Adrenal gland (tissue), 12 donors: ENCODE measurements around the gene IGDCC3. TPM values are rescaled to one million over a fixed set of nuclear protein-coding genes. Genes with fewer than 3 reads are reported as not detected.

ENCODE experiments used
- DNase-seq, 7 donors: peaks; one replicate each; pipeline ENCODE4 v3.0.0-alpha.2; 2019 to 2020
- H3K27ac ChIP-seq, 5 donors: fragments of 200-600 bp; sonication (generic) in 4 of 5; 1 replicate in 3 of 5; 2 replicates in 2 of 5; pipeline versions ENCODE4 v1.5.1 to v1.8.0; 2016 to 2020; ENCODE audit warnings: mild to moderate bottlenecking in 1 of 5
- H3K27me3 ChIP-seq: fragments of 200-600 bp; 2 replicates; pipeline ENCODE4 v1.8.0; 2021
- H3K36me3 ChIP-seq, 2 donors: fragments of 200-600 bp; replicated peaks in 1 of 2; 1 replicate in 1 of 2; 2 replicates in 1 of 2; pipeline versions ENCODE4 v1.5.1 to v1.8.0; 2018 to 2022
- H3K4me1 ChIP-seq, 2 donors: fragments of 200-600 bp; replicated peaks in 1 of 2; 1 replicate in 1 of 2; 2 replicates in 1 of 2; pipeline versions ENCODE4 v1.5.1 to v1.8.0; 2018 to 2021
- H3K4me3 ChIP-seq, 4 donors: fragments of 200-600 bp; sonication (generic) in 3 of 4; one replicate each; pipeline ENCODE4 v1.5.1; 2016 to 2018
- H3K9me3 ChIP-seq, 3 donors: fragments of 200-600 bp; sonication (generic) in 1 of 3; replicated peaks in 1 of 3; 1 replicate in 2 of 3; 2 replicates in 1 of 3; pipeline versions ENCODE4 v1.5.1 to v1.8.0; 2016 to 2021
- CTCF ChIP-seq, 6 experiments: fragments of 450-650 bp in 4 of 6; fragments of 200-600 bp in 2 of 6; sonication (generic) in 1 of 6; IDR thresholded peaks; 1 replicate in 5 of 6; 2 replicates in 1 of 6; pipeline versions ENCODE4 v1.5.1 to v1.8.0; 2016 to 2021; ENCODE audit warnings: antibody characterized with exemption in 6 of 6, mild to moderate bottlenecking in 2 of 6, moderate library complexity in 1 of 6
- POLR2A ChIP-seq, 2 donors: fragments of 450-650 bp; IDR thresholded peaks; one replicate each; pipeline ENCODE4 v1.6.1; 2017; ENCODE audit warnings: antibody characterized with exemption in 2 of 2, mild to moderate bottlenecking in 2 of 2, moderate library complexity in 1 of 2
- WGBS, 4 donors: extraction: QIAGEN DNeasy Blood & Tissue Kit in 2 of 4; methylation state at CpG; one replicate each; pipeline versions ENCODE4 v1.1.5 to v1.1.7; 2013 to 2017; 5-methylcytosine and 5-hydroxymethylcytosine counted together
- intact Hi-C, 2 donors: fragments of 100-400 bp; cut with DNase I; formaldehyde crosslinking; loops; one replicate each; pipeline versions ENCODE4 v1.14.1 to v1.15.0; 2022 to 2023
- polyA plus RNA-seq, 3 donors: library from polyadenylated mRNA; stranded (reverse); fragments of 200-250 nt in 2 of 3; fragments of 350-450 nt in 1 of 3; fragmentation: Illumina TruSeq in 1 of 3; extraction: RNeasy Lipid Tissue Mini Kit (QIAGEN cat#74804) in 1 of 3; gene quantifications; one replicate each; pipeline ENCODE4 v1.2.3, GENCODE V29; 2013 to 2014
- total RNA-seq, 9 donors: library from RNA; depleted of rRNA in 4 of 9; stranded (reverse); fragments of >200 nt in 4 of 9; fragments of 120-200 nt in 1 of 9; fragmentation: NEBNext Ultra II Directional in 1 of 9; extraction: Animal tissue kit (Norgen Biotek cat#: 25700) in 1 of 9; gene quantifications; one replicate each; pipeline versions ENCODE4 v1.1.0 to v1.2.4, GENCODE V29; 2013 to 2023
- donor health status: healthy with polysubstance abuse.
- donor health status: Bipolar disorder and iron deficiency.
- donor health status: DM: yes; HTN: yes; CAD: no.
- donor health status: DM: no; HTN: no; CAD: no.
- donor health status: DM: no; HTN: no; CAD: no.
- donor health status: DM: yes; HTN: yes; CAD: no.

Gene IGDCC3
- total and polyA plus RNA-seq, 12 donors: 0.13 to 0.39 (median 0.29) TPM; not detected in 7

- Histone ChIP-seq H3K36me3 (peaks cover 0 to 4% of the 10 kb centered on the region in 2 donors), H3K27me3 (peaks cover 3% of the 10 kb centered on the region), H3K9me3 (no peaks in the 10 kb centered on the region), H3K27ac (no peak overlapping the region), H3K4me3 (no peak overlapping the region), H3K4me1 (peaks cover 0 to 6% of the 10 kb centered on the region in 2 donors)
- intact Hi-C loops: loop anchor here in 1 of 2 donors (2.0 kb wide), 1 partner anchor 66 kb away; no protein-coding TSS in a partner anchor
- no peak for DNase-seq
- WGBS, 4 donors: 70 to 76% (median 73%) methylated on average over 2 to 4 of the region's 4 CpGs
- no peak for TF ChIP-seq CTCF (IDR thresholded peaks at IDR 0.05)
- TF ChIP-seq POLR2A (IDR thresholded peaks at IDR 0.05): no peak
Observed at GRCh38 chr15:65384505-65384894, 6.7 kb upstream of the IGDCC3 start.

- no peak for DNase-seq
- Histone ChIP-seq H3K4me1 (peaks cover 0 to 6% of the 10 kb centered on the region in 2 donors), H3K4me3 (no peak overlapping the region), H3K36me3 (no peaks in the 10 kb centered on the region), H3K27me3 (peaks cover 3% of the 10 kb centered on the region), H3K27ac (no peak overlapping the region), H3K9me3 (no peaks in the 10 kb centered on the region)
- WGBS, 4 donors: 86 to 100% (median 92%) methylated on average over 6 of the region's 6 CpGs; no CpG with 5 or more reads in 1 of the 4 donors
- intact Hi-C loops: loop anchor here in 1 of 2 donors (2.0 kb wide), 1 partner anchor 65 kb away; no protein-coding TSS in a partner anchor
- no peak for TF ChIP-seq CTCF (IDR thresholded peaks at IDR 0.05)
- TF ChIP-seq POLR2A (IDR thresholded peaks at IDR 0.05): no peak
Observed at GRCh38 chr15:65383991-65384390, 6.2 kb upstream of the IGDCC3 start.

GRCh38 chr15:65383456-65383855 lies 5.7 kb upstream of the IGDCC3 start:
- Histone ChIP-seq H3K4me3 (no peak overlapping the region), H3K4me1 (peaks cover 0 to 6% of the 10 kb centered on the region in 2 donors), H3K9me3 (no peaks in the 10 kb centered on the region), H3K27me3 (peaks cover 3% of the 10 kb centered on the region), H3K36me3 (no peaks in the 10 kb centered on the region), H3K27ac (no peak overlapping the region)
- DNase-seq: no peak
- intact Hi-C loops: no loop called here
- TF ChIP-seq CTCF (IDR thresholded peaks at IDR 0.05): no peak
- TF ChIP-seq POLR2A (IDR thresholded peaks at IDR 0.05): no peak
- 88 to 98% (median 95%) methylated on average over 5 of the region's 5 CpGs for WGBS, 4 donors

- intact Hi-C loops: no loop called here
- Histone ChIP-seq H3K4me3 (no peak overlapping the region), H3K9me3 (no peaks in the 10 kb centered on the region), H3K27ac (no peak overlapping the region), H3K4me1 (peaks cover 3 to 6% of the 10 kb centered on the region in 2 donors), H3K36me3 (no peaks in the 10 kb centered on the region), H3K27me3 (peaks cover 3% of the 10 kb centered on the region)
- DNase-seq: no peak
- WGBS, 4 donors: 84 to 93% (median 85%) methylated on average over 9 of the region's 9 CpGs
- TF ChIP-seq CTCF (IDR thresholded peaks at IDR 0.05) (no peak), POLR2A (IDR thresholded peaks at IDR 0.05) (no peak)
Observed at GRCh38 chr15:65382921-65383320, 5.1 kb upstream of the IGDCC3 start.
